AG04450 (cell line): ENCODE data around the gene RASL11A. TPM values are rescaled to one million over a fixed set of nuclear protein-coding genes. Genes with fewer than 3 reads are reported as not detected.

Source experiments
- CTCF ChIA-PET: fragments of 300-600, 350-600 bp; formaldehyde crosslinking; extraction: SDS; loops from one replicate; lab custom pipeline; 2022; ENCODE audit warnings: antibody characterized with exemption, inconsistent platforms; lab: Charles Lee
- POLR2A ChIA-PET: fragments of 350-600 bp; formaldehyde crosslinking; extraction: SDS; loops from one replicate; lab custom pipeline; 2021; ENCODE audit warnings: antibody characterized with exemption, inconsistent platforms; lab: Yijun Ruan, JAX
- DNase-seq: peaks from one replicate; pipeline ENCODE4 v3.0.0-alpha.2; 2011; ENCODE audit warnings: low read depth, low spot score
- H3K27ac ChIP-seq: one replicate; pipeline ENCODE4 v1.5.1; 2012; ENCODE audit warnings: low read depth, low read length, control low read depth
- H3K27me3 ChIP-seq: one replicate; pipeline ENCODE4 v1.6.0; 2012; ENCODE audit warnings: low read length; ENCODE audit not compliant: control insufficient read depth, insufficient read depth
- H3K4me3 ChIP-seq: 2 replicates; pipeline ENCODE4 v1.5.1; 2011; ENCODE audit warnings: mild to moderate bottlenecking, low read depth, low read length, control low read depth
- H3K9me3 ChIP-seq: 2 replicates; pipeline ENCODE4 v1.5.1; 2012; ENCODE audit warnings: low read length; ENCODE audit not compliant: control insufficient read depth, insufficient read depth
- CTCF ChIP-seq: IDR thresholded peaks from 2 replicates; pipeline ENCODE4 v1.5.1; 2011; ENCODE audit warnings: low read depth, low read length, control low read depth, inconsistent platforms
- polyA plus RNA-seq: library from polyadenylated mRNA; depleted of rRNA; stranded (reverse); fragments of >200 nt; gene quantifications from 2 replicates; pipeline ENCODE4 v1.2.3, GENCODE V29; 2011

Gene RASL11A
- polyA plus RNA-seq, 1 experiment = 13.5 TPM

- DNase-seq = peak; percentile 94
- H3K27me3 ChIP-seq = no peaks in the 10 kb centered on the region
- POLR2A ChIA-PET = interaction anchor here (0.6 to 1.1 kb wide), 12 partner anchors 13 to 887 kb away, joined by 3 to 6 read pairs (median 4); partner anchors contain the start of gene RASL11A
- no peak for TF ChIP-seq CTCF
- peak within 1 kb of the TSS; percentile 98 for H3K4me3 ChIP-seq
- H3K27ac ChIP-seq = peak within 1 kb of the TSS; percentile 98
- CTCF ChIA-PET = interaction anchor here (1.0 kb wide), 1 partner anchor 19 kb away, joined by 3 read pairs; the partner anchor contains the start of gene RASL11A
- H3K9me3 ChIP-seq = no peaks in the 10 kb centered on the region; the same call in 1 of the 2 replicates
Observed at GRCh38 chr13:27251166-27252091, 19.2 kb upstream of the RASL11A start, which contains the start of gene RPL21. TSS of gene RPL21 (plus strand) at chr13:27251558. CDS start at chr13:27253777, 2,219 bp downstream.

GRCh38 chr13:27252467-27252866 is 18.2 kb upstream of the RASL11A start:
- TF ChIP-seq CTCF = no peak
- no peak overlapping the region for H3K27ac ChIP-seq
- no peaks in the 10 kb centered on the region; the same call in 1 of the 2 replicates for H3K9me3 ChIP-seq
- ChIA-PET CTCF (interaction anchor here (0.6 to 1.4 kb wide), 2 partner anchors 58 to 87 kb away, joined by 3 read pairs; no protein-coding TSS in a partner anchor), POLR2A (interaction anchor here (0.9 kb wide), 1 partner anchor 18 kb away, joined by 3 read pairs; the partner anchor contains the start of gene RASL11A)
- no peaks in the 10 kb centered on the region for H3K27me3 ChIP-seq
- H3K4me3 ChIP-seq = peak overlapping the region; percentile 98
- no peak for DNase-seq

- Histone ChIP-seq H3K27me3 (no peaks in the 10 kb centered on the region), H3K9me3 (no peaks in the 10 kb centered on the region), H3K27ac (no peak overlapping the region), H3K4me3 (no peak overlapping the region)
- CTCF ChIA-PET = interaction anchor here (0.5 to 1.9 kb wide), 3 partner anchors 8 to 272 kb away, joined by 3 to 12 read pairs (median 4); no protein-coding TSS in a partner anchor
- no peak for DNase-seq
- TF ChIP-seq CTCF = no peak
- POLR2A ChIA-PET = interaction anchor here (0.7 to 1.4 kb wide), 2 partner anchors 97 to 105 kb away, joined by 5 read pairs; no protein-coding TSS in a partner anchor
Observed at GRCh38 chr13:27257233-27257568, 13.4 kb upstream of the RASL11A start.

GRCh38 chr13:27257648-27258253 is 12.9 kb upstream of the RASL11A start:
- DNase-seq = no peak
- POLR2A ChIA-PET = no interaction called here
- H3K27me3 ChIP-seq = no peaks in the 10 kb centered on the region
- TF ChIP-seq CTCF = no peak
- CTCF ChIA-PET = interaction anchor here (0.5 to 1.9 kb wide), 2 partner anchors 251 to 272 kb away, joined by 4 to 12 read pairs; no protein-coding TSS in a partner anchor
- H3K27ac ChIP-seq = no peak overlapping the region
- H3K4me3 ChIP-seq = no peak overlapping the region
- H3K9me3 ChIP-seq = no peaks in the 10 kb centered on the region
